ENCODE data around the gene FOXP1. TPM values are rescaled to one million over a fixed set of nuclear protein-coding genes. Genes with fewer than 3 reads are reported as not detected.

Gene FOXP1
- total and polyA plus RNA-seq, 9 of the 15 experiments (the other 6 are each of a cell fraction or from before 2014, with no cell fraction given), result 7.7 to 34.5 (median 13.7) TPM

DNA sequence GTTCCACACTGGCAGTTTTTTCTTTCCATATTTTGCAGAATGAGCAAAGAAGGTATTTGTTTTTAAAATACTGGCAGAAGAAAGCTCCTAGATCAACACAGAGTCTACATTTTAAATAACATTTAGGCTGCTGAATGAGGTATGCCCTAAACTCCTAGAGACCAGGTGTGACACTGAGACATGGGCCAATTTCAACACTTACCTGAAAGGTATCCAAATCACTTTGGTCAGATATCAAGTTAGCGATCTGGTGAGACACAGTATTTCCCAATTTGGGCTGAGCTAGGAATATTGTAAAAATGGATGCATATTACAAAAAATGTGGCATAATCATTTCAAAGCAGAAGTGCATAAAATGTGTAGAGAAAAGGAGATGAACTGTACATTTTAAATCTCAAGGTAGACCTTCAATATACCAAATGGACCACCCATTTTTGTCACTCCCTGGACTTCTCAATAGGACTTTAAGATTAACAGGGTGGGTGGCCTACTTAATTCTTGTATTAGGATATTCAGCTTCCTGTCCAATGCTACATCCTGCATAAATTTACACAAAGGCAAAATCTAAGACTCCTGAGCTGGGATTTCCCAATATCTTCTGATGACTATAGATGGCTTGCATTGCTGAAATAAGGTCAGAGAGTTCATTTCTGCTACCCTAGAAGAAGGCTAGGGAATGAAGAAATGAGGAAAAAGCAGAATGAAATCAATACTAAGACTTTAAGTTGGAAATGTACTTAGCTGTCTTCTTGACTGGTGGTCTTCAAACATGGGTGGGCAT is 487.8 kb downstream of the FOXP1 start (continued):
- TF ChIP-seq CREB3 (tag; conservative IDR thresholded peaks at IDR 0.05; ENCODE audit: low read depth) (no peak), CHD7 (IDR thresholded peaks at IDR 0.05; ENCODE audit: low read depth, low read length) (no peak), CHD4 (IDR thresholded peaks at IDR 0.05; ENCODE audit: insufficient read depth, insufficient replicate concordance, low read depth, low read length, poor library complexity, severe bottlenecking) (no peak), RBM17 (IDR thresholded peaks at IDR 0.05; ENCODE audit: borderline replicate concordance, low read depth, low read length) (no peak)
